Liver (tissue), 3 donors: Measurements from ENCODE around the gene TTC21A.

Experiments used
- CTCF ChIP-seq: fragments of 150-350 bp; IDR thresholded peaks from 2 replicates; pipeline ENCODE4 v1.5.1; 2017; ENCODE audit warnings: improper control_type of control experiment, low read depth, low read length; ENCODE audit not compliant: missing input control
- GABPA ChIP-seq, 2 donors: IDR thresholded peaks in 1 of 2; conservative IDR thresholded peaks in 1 of 2; 2 replicates each; pipeline ENCODE4 v1.6.1; 2016; ENCODE audit warnings: antibody characterized with exemption in 2 of 2, mild to moderate bottlenecking in 1 of 2, moderate library complexity in 1 of 2
- HNF4G ChIP-seq: IDR thresholded peaks from 2 replicates; pipeline ENCODE4 v1.6.1; 2016; ENCODE audit warnings: antibody characterized with exemption
- MAX ChIP-seq: IDR thresholded peaks from 2 replicates; pipeline ENCODE4 v1.6.1; 2016; ENCODE audit warnings: antibody characterized with exemption
- RAD21 ChIP-seq, 2 donors: IDR thresholded peaks; 2 replicates each; pipeline ENCODE4 v1.6.1; 2016; ENCODE audit warnings: antibody characterized with exemption in 2 of 2, mild to moderate bottlenecking in 2 of 2
- TAF1 ChIP-seq: conservative IDR thresholded peaks from 2 replicates; pipeline ENCODE4 v1.6.1; 2016; ENCODE audit warnings: antibody characterized with exemption, mild to moderate bottlenecking
- ZBTB33 ChIP-seq: IDR thresholded peaks from 2 replicates; pipeline ENCODE4 v1.6.1; 2016; ENCODE audit warnings: antibody characterized with exemption
- donor health status: healthy.
- donor health status: healthy.

GRCh38 chr3:39115870-39116269, 8.4 kb downstream of the TTC21A start:
- TF ChIP-seq GABPA (IDR thresholded peaks at IDR 0.05 in 1 of 2, conservative IDR thresholded peaks at IDR 0.05 in 1 of 2) (no peak), RAD21 (IDR thresholded peaks at IDR 0.05) (no peak), CTCF (no peak), HNF4G (no peak), ZBTB33 (no peak), TAF1 (no peak), MAX (no peak)
